Inflammatory macrophage (primary cell): ENCODE results near the gene ARID1B.

ENCODE experiments used
- DNase-seq, 2 donors: peaks; one replicate each; pipeline ENCODE4 v3.0.0-alpha.2; 2020 to 2022

The ARID1B gene

GRCh38 chr6:156880913-156881312 lies 103.7 kb downstream of the ARID1B start:
- no peak for DNase-seq

- no peak for DNase-seq
Measured at GRCh38 chr6:156881687-156882629, 104.8 kb downstream of the ARID1B start.

GRCh38 chr6:156883497-156884252 lies 106.5 kb downstream of the ARID1B start:
- peak; percentile 66 to 84 for DNase-seq

GRCh38 chr6:156884306-156884705 lies 107.1 kb downstream of the ARID1B start:
- no peak for DNase-seq

GRCh38 chr6:156885562-156885961 lies 108.4 kb downstream of the ARID1B start:
- peak; percentile 43 for DNase-seq

- peak; percentile 56 to 77 for DNase-seq
Measured at GRCh38 chr6:156886409-156886808, 109.2 kb downstream of the ARID1B start.

- DNase-seq, result no peak
Measured at GRCh38 chr6:156887623-156888269, 110.6 kb downstream of the ARID1B start.

GRCh38 chr6:156889469-156889868 lies 112.3 kb downstream of the ARID1B start:
- DNase-seq, result no peak

GRCh38 chr6:156889986-156890385 lies 112.8 kb downstream of the ARID1B start:
- no peak for DNase-seq

- DNase-seq, result no peak
Measured at GRCh38 chr6:156890627-156891314, 113.6 kb downstream of the ARID1B start.

- no peak for DNase-seq
Measured at GRCh38 chr6:156897907-156898531, 120.8 kb downstream of the ARID1B start.

GRCh38 chr6:156899071-156899470 lies 121.9 kb downstream of the ARID1B start:
- no peak for DNase-seq

- no peak for DNase-seq
Measured at GRCh38 chr6:156899532-156900135, 122.5 kb downstream of the ARID1B start.

- DNase-seq, result no peak
Measured at GRCh38 chr6:156900292-156900691, 123.1 kb downstream of the ARID1B start.

- DNase-seq, result no peak
Measured at GRCh38 chr6:156901309-156902019, 124.3 kb downstream of the ARID1B start.

- DNase-seq, result no peak
Measured at GRCh38 chr6:156902782-156903181, 125.6 kb downstream of the ARID1B start.

GRCh38 chr6:156904176-156904967 lies 127.2 kb downstream of the ARID1B start:
- no peak for DNase-seq

- DNase-seq, result no peak
Measured at GRCh38 chr6:156905801-156906200, 128.6 kb downstream of the ARID1B start.

- no peak for DNase-seq
Measured at GRCh38 chr6:156906451-156906850, 129.3 kb downstream of the ARID1B start.
